HFFc6 (cell line): ENCODE results near the gene MFSD6L. TPM values are rescaled to one million over a fixed set of nuclear protein-coding genes. Genes with fewer than 3 reads are reported as not detected.
"Not testable (repeated sequence)": the region's sequence is repeated elsewhere in the genome, so short reads cannot be mapped to it uniquely, and the experiment has no call there.

Source experiments
- DNase-seq: peaks from one replicate; pipeline ENCODE4 v3.0.0-alpha.2; 2018
- H3K27ac Mint-ChIP-seq: 2 replicates; pipeline ENCODE4 v1.8.0; 2020; ENCODE audit warnings: mild to moderate bottlenecking, mixed read lengths
- H3K27me3 Mint-ChIP-seq: 2 replicates; pipeline ENCODE4 v1.8.0; 2021; ENCODE audit warnings: mild to moderate bottlenecking, moderate library complexity, mixed read lengths; ENCODE audit not compliant: insufficient read depth
- H3K36me3 Mint-ChIP-seq: 2 replicates; pipeline ENCODE4 v1.8.0; 2021; ENCODE audit warnings: low read depth, mixed read lengths
- H3K4me1 Mint-ChIP-seq: 2 replicates; pipeline ENCODE4 v1.8.0; 2020; ENCODE audit warnings: low read depth, mixed read lengths
- H3K4me3 Mint-ChIP-seq: 2 replicates; pipeline ENCODE4 v1.8.0; 2020; ENCODE audit warnings: mild to moderate bottlenecking, moderate library complexity, mixed read lengths
- H3K9me3 Mint-ChIP-seq: 2 replicates; pipeline ENCODE4 v1.8.0; 2020; ENCODE audit warnings: mild to moderate bottlenecking, mixed read lengths
- CTCF ChIP-seq: fragments of 200-600 bp; sonication (generic); IDR thresholded peaks from 2 replicates; pipeline ENCODE4 v1.5.0; 2021; ENCODE audit warnings: antibody characterized with exemption, mild to moderate bottlenecking
- total RNA-seq, 6 experiments: library from RNA; stranded (reverse); fragmentation: NEBNext Ultra II Directional; extraction: Animal tissue kit (Norgen Biotek cat#: 25700); gene quantifications; 2 replicates in 1 of 6; 3 replicates in 5 of 6; pipeline ENCODE4 v1.2.3, GENCODE V29; 2021

The MFSD6L gene
- total RNA-seq, 6 experiments from 2014 or later, result not detected

- Mint-ChIP-seq H3K27ac (no peak overlapping the region), H3K36me3 (no peaks in the 10 kb centered on the region), H3K9me3 (peaks cover 10% of the 10 kb centered on the region), H3K4me3 (no peak overlapping the region), H3K4me1 (no peaks in the 10 kb centered on the region), H3K27me3 (peaks cover 2% of the 10 kb centered on the region)
- no peak for DNase-seq
- TF ChIP-seq CTCF, result no peak
Observed at GRCh38 chr17:8806926-8807550, 7.9 kb upstream of the MFSD6L start.

GRCh38 chr17:8806253-8806925 lies 7.2 kb upstream of the MFSD6L start:
- peaks cover 2% of the 10 kb centered on the region for H3K27me3 Mint-ChIP-seq
- H3K27ac Mint-ChIP-seq, result no peak overlapping the region
- TF ChIP-seq CTCF, result no peak
- no peaks in the 10 kb centered on the region for H3K36me3 Mint-ChIP-seq
- no peak overlapping the region for H3K4me3 Mint-ChIP-seq
- no peaks in the 10 kb centered on the region for H3K4me1 Mint-ChIP-seq
- no peak for DNase-seq
- peaks cover 10% of the 10 kb centered on the region for H3K9me3 Mint-ChIP-seq

GRCh38 chr17:8805396-8805795 lies 6.2 kb upstream of the MFSD6L start:
- H3K4me1 Mint-ChIP-seq, H3K36me3 Mint-ChIP-seq, DNase-seq, H3K4me3 Mint-ChIP-seq, H3K27ac Mint-ChIP-seq, H3K27me3 Mint-ChIP-seq: not testable (repeated sequence)
- H3K9me3 Mint-ChIP-seq, result peaks cover 10% of the 10 kb centered on the region

- Mint-ChIP-seq H3K36me3 (no peaks in the 10 kb centered on the region), H3K9me3 (peaks cover 10% of the 10 kb centered on the region), H3K27ac (no peak overlapping the region), H3K4me1 (no peaks in the 10 kb centered on the region), H3K27me3 (peaks cover 2% of the 10 kb centered on the region), H3K4me3 (no peak overlapping the region)
- no peak for DNase-seq
- TF ChIP-seq CTCF, result no peak
Observed at GRCh38 chr17:8803531-8804420, 4.6 kb upstream of the MFSD6L start.

GRCh38 chr17:8801135-8801840 lies 2.1 kb upstream of the MFSD6L start:
- Mint-ChIP-seq H3K36me3 (no peaks in the 10 kb centered on the region), H3K27ac (no peak overlapping the region)

More at GRCh38 chr17:8801135-8801840, 2.1 kb upstream of the MFSD6L start:
- no peak overlapping the region for H3K4me3 Mint-ChIP-seq
- H3K9me3 Mint-ChIP-seq, result no peaks in the 10 kb centered on the region; the same call in 1 of the 2 replicates
- DNase-seq, result no peak
- peaks cover 14% of the 10 kb centered on the region for H3K27me3 Mint-ChIP-seq
- no peak for TF ChIP-seq CTCF
- H3K4me1 Mint-ChIP-seq, result no peaks in the 10 kb centered on the region
